Lower lobe of right lung (tissue), 2 donors: ENCODE measurements around the gene CD34. TPM values are rescaled to one million over a fixed set of nuclear protein-coding genes. Genes with fewer than 3 reads are reported as not detected.

Experiments used
- ATAC-seq, 2 donors: fragments of 200-7000 bp; cut with Tn5 transposase; one replicate each; pipeline ENCODE4 v1.9.1; 2020 to 2022; ENCODE audit warnings: mild to moderate bottlenecking in 2 of 2, moderate library complexity in 2 of 2
- DNase-seq: peaks from one replicate; pipeline ENCODE4 v3.0.0-alpha.2; 2020
- H3K27ac ChIP-seq: fragments of 200-600 bp; one replicate; pipeline ENCODE4 v1.8.0; 2022
- H3K27me3 ChIP-seq: fragments of 200-600 bp; one replicate; pipeline ENCODE4 v1.8.0; 2022; ENCODE audit warnings: low read depth
- H3K36me3 ChIP-seq: fragments of 200-600 bp; one replicate; pipeline ENCODE4 v1.8.0; 2022; ENCODE audit warnings: mild to moderate bottlenecking
- H3K4me1 ChIP-seq: fragments of 200-600 bp; one replicate; pipeline ENCODE4 v1.8.0; 2022
- H3K4me3 ChIP-seq: fragments of 200-600 bp; one replicate; pipeline ENCODE4 v1.8.0; 2022; ENCODE audit warnings: mild to moderate bottlenecking
- H3K9me3 ChIP-seq: fragments of 200-600 bp; one replicate; pipeline ENCODE4 v1.8.0; 2022
- intact Hi-C: fragments of 100-400 bp; cut with DNase I; formaldehyde crosslinking; loops from one replicate; pipeline ENCODE4 v1.11.0; 2022
- total RNA-seq: library from RNA; stranded (reverse); fragmentation: NEBNext Ultra II Directional; extraction: Animal tissue kit (Norgen Biotek cat#: 25700); gene quantifications from one replicate; pipeline ENCODE4 v1.2.1, GENCODE V29; 2021
- TF ChIP-seq, protein P1 (sequence below): fragments of 200-600 bp; IDR thresholded peaks from one replicate; pipeline ENCODE4 v1.8.0; 2022; ENCODE audit warnings: antibody characterized with exemption, mild to moderate bottlenecking
- donor health status: DM: no; HTN: yes; CAD: no; lungs with severe emphysema.

CD34 gene
- total RNA-seq, 1 donor from 2014 or later, result 44.6 TPM

DNA sequence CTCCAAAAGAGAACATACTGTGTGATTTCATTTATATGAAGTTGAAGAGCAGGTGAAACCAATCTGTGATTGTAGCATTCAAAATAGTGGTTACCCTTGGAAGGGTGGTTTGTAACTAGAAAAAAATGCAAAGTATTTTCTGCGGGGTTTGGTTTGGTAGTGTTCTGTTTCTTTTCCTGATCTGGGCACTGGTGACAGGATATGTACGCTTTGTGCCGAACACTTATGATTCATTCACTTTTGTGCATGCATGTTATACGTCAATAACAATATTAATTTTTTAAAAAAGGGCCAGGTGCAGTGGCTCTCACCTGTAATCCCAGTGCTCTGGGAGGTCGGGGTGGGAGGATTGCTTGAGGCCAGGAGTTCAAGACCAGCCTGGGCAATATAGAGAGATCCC, 63.8 kb downstream of the CD34 start:
- ATAC-seq (no peak), DNase-seq (no peak)
- H3K9me3 ChIP-seq, result no peaks in the 10 kb centered on the region
- peak overlapping the region; percentile 70 for H3K27ac ChIP-seq
- no peaks in the 10 kb centered on the region for H3K27me3 ChIP-seq
- peaks cover 12% of the 10 kb centered on the region for H3K36me3 ChIP-seq
- H3K4me1 ChIP-seq, result peaks cover 86% of the 10 kb centered on the region
- intact Hi-C loops, result no loop called here
- no peak overlapping the region for H3K4me3 ChIP-seq
- TF ChIP-seq, protein P1, sequence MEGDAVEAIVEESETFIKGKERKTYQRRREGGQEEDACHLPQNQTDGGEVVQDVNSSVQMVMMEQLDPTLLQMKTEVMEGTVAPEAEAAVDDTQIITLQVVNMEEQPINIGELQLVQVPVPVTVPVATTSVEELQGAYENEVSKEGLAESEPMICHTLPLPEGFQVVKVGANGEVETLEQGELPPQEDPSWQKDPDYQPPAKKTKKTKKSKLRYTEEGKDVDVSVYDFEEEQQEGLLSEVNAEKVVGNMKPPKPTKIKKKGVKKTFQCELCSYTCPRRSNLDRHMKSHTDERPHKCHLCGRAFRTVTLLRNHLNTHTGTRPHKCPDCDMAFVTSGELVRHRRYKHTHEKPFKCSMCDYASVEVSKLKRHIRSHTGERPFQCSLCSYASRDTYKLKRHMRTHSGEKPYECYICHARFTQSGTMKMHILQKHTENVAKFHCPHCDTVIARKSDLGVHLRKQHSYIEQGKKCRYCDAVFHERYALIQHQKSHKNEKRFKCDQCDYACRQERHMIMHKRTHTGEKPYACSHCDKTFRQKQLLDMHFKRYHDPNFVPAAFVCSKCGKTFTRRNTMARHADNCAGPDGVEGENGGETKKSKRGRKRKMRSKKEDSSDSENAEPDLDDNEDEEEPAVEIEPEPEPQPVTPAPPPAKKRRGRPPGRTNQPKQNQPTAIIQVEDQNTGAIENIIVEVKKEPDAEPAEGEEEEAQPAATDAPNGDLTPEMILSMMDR, result no peak

DNA sequence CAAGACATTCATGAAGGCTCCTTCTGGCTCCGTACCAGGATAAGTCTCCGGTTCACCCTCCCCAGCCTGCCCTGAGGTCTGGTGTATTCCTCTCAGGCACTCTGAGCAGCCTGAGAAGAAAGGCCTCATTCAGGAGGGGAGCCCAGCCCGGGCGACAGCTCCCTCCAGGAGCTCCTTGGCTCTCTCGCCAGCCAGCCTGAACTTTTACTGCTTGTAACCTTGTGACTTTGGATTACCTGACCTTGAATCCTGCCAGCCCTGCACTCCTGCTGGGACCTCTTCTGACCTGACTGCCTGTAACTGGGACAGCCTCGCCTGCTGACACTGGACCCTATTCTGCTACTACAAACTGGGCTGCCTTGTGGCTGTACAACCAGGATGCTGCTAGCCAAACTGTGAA, 65.8 kb downstream of the CD34 start:
- intact Hi-C loops, result no loop called here
- no peaks in the 10 kb centered on the region for H3K27me3 ChIP-seq
- no peak overlapping the region for H3K4me3 ChIP-seq
- H3K27ac ChIP-seq, result peak overlapping the region; percentile 27
- H3K9me3 ChIP-seq, result no peaks in the 10 kb centered on the region
- H3K36me3 ChIP-seq, result no peaks in the 10 kb centered on the region
- no peak for DNase-seq
- no peak for ATAC-seq
- TF ChIP-seq, protein P1, result no peak
- peaks cover 75% of the 10 kb centered on the region for H3K4me1 ChIP-seq

DNA sequence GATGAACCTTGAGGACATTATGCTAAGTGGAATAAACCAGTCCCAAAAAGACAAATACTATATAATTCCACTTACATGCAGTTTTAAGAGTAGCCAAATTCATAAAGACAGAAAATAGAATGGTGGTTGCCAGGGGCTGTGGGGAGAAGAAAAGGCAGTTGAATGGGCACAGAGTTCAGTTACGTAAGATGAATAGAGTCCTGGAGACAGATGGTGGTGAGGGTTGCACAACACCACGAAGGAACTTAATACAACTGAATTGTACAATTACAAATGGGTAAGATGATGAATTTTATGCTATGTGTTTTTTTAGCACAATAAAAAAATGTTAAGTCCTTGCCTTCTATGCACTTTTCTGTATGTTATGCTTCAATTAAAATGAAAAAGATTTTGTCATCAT, 66.6 kb downstream of the CD34 start:
- Histone ChIP-seq H3K9me3 (no peaks in the 10 kb centered on the region), H3K4me3 (no peak overlapping the region), H3K4me1 (peaks cover 67% of the 10 kb centered on the region), H3K36me3 (no peaks in the 10 kb centered on the region), H3K27me3 (no peaks in the 10 kb centered on the region), H3K27ac (no peak overlapping the region)
- intact Hi-C loops, result no loop called here
- ATAC-seq, result peak in 1 of 2 donors; percentile 45
- TF ChIP-seq, protein P1, result no peak
- no peak for DNase-seq

DNA sequence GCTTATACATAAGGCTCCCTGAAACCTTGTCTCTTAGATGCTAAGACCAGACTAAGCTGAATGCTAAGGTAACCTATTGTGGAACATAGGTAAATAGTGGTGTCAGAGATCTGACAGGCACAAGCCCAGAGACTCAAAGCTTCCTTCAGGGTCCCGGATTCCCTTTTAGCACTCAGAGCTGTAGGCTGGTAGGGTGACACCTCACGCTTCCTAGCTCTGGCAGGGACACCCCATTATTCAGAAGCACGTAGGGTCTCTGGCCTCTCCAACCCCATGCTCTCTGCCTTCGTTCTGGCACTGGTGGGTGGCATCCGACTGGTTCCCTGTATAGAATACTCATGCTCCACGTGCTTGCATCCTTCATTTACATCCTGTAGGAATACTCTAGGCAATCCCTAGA, 68.4 kb downstream of the CD34 start:
- no peak for ATAC-seq
- no peaks in the 10 kb centered on the region for H3K27me3 ChIP-seq
- DNase-seq, result no peak
- peaks cover 65% of the 10 kb centered on the region for H3K4me1 ChIP-seq
- H3K4me3 ChIP-seq, result no peak overlapping the region
- intact Hi-C loops, result no loop called here
- TF ChIP-seq, protein P1, result no peak
- H3K36me3 ChIP-seq, result no peaks in the 10 kb centered on the region
- no peak overlapping the region for H3K27ac ChIP-seq
- H3K9me3 ChIP-seq, result no peaks in the 10 kb centered on the region

DNA sequence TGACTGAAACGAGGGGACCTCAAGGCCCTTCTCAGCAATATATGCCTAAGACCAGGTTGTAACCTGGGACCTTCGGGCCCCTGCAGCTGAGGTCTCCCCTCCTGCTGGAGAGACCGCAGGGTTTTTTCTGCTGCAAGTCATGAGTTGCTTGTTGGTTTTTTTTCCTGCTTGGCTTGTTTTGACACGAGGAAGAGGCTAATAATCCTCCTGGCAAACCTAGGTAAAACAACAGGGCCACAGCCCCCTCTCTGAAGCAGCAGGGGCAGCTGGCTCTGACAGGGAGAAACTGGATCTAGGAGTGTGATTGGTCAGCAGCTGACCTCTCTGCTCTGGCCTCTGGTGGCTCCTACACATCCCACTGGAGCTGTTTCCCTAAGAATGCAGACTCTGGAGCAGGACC, 69.0 kb downstream of the CD34 start:
- Histone ChIP-seq H3K4me3 (no peak overlapping the region), H3K36me3 (no peaks in the 10 kb centered on the region), H3K9me3 (no peaks in the 10 kb centered on the region), H3K27me3 (no peaks in the 10 kb centered on the region), H3K27ac (no peak overlapping the region), H3K4me1 (peaks cover 63% of the 10 kb centered on the region)
- no peak for ATAC-seq
- TF ChIP-seq, protein P1, result no peak
- no peak for DNase-seq
- intact Hi-C loops, result no loop called here

DNA sequence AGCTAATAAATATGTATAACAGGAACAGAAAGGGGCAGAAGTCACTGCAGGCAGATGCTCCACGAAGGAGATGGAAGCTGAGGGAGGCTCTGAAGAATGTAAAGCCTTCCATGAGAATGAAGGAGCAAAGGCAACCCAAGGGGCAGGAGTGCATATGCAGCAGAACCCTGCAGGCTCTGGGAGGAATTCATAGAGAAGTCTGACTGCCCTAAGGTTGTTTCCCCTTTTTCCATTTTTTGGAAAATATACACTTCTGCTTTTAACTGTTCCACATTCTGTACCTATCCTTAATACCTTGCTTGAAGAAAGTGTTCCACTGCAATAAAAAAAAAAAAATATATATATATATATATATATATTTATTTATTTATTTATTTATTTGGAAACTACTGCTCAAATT, 69.6 kb downstream of the CD34 start:
- no peak overlapping the region for H3K4me3 ChIP-seq
- peaks cover 63% of the 10 kb centered on the region for H3K4me1 ChIP-seq
- H3K36me3 ChIP-seq, result no peaks in the 10 kb centered on the region
- intact Hi-C loops, result no loop called here
- DNase-seq, result no peak
- no peaks in the 10 kb centered on the region for H3K9me3 ChIP-seq
- no peak for ATAC-seq
- TF ChIP-seq, protein P1, result no peak
- no peaks in the 10 kb centered on the region for H3K27me3 ChIP-seq
- H3K27ac ChIP-seq, result no peak overlapping the region
